ENCODE data around the gene SOBP. TPM values are rescaled to one million over a fixed set of nuclear protein-coding genes. Genes with fewer than 3 reads are reported as not detected.

Gene SOBP
- total RNA-seq, 1 experiment from 2014 or later = 10.1 TPM

DNA sequence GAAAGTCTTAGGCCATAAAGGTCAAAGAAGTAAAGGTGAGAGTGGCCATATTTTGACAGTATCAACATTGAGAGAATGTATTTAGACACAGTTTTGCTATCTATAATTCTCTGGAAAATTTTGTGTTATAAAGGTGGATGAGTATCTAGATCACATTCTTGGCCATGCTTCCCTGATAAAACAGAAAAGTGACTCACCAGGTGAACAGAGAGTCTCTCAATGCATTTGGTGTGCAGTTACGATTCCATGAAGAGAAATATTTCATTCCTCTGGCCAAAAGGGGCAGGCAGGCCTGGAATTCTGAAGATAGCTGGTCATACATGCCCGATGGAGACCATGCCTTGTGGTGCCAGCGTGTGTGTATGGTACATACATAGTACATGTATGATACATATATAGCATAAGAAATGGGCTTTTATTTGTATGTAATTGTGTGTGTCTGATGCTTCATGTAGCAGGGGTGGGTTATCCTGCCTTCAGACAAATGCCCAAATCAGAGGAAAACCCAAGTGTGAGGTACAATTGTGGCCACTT, 164.0 kb downstream of the SOBP start (continued):
- TF ChIP-seq, protein P1, sequence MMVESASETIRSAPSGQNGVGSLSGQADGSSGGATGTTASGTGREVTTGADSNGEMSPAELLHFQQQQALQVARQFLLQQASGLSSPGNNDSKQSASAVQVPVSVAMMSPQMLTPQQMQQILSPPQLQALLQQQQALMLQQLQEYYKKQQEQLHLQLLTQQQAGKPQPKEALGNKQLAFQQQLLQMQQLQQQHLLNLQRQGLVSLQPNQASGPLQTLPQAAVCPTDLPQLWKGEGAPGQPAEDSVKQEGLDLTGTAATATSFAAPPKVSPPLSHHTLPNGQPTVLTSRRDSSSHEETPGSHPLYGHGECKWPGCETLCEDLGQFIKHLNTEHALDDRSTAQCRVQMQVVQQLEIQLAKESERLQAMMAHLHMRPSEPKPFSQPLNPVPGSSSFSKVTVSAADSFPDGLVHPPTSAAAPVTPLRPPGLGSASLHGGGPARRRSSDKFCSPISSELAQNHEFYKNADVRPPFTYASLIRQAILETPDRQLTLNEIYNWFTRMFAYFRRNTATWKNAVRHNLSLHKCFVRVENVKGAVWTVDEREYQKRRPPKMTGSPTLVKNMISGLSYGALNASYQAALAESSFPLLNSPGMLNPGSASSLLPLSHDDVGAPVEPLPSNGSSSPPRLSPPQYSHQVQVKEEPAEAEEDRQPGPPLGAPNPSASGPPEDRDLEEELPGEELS (CRISPR knock-in tag; IDR thresholded peaks at IDR 0.05) = no peak
- TF ChIP-seq SMAD4 (CRISPR knock-in tag; IDR thresholded peaks at IDR 0.05) = no peak
- no peak for TF ChIP-seq KAT7 (CRISPR knock-in tag; IDR thresholded peaks at IDR 0.05; ENCODE audit: borderline replicate concordance)
- TF ChIP-seq, protein P2, sequence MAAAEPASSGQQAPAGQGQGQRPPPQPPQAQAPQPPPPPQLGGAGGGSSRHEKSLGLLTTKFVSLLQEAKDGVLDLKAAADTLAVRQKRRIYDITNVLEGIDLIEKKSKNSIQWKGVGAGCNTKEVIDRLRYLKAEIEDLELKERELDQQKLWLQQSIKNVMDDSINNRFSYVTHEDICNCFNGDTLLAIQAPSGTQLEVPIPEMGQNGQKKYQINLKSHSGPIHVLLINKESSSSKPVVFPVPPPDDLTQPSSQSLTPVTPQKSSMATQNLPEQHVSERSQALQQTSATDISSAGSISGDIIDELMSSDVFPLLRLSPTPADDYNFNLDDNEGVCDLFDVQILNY (CRISPR knock-in tag; IDR thresholded peaks at IDR 0.05) = no peak

DNA sequence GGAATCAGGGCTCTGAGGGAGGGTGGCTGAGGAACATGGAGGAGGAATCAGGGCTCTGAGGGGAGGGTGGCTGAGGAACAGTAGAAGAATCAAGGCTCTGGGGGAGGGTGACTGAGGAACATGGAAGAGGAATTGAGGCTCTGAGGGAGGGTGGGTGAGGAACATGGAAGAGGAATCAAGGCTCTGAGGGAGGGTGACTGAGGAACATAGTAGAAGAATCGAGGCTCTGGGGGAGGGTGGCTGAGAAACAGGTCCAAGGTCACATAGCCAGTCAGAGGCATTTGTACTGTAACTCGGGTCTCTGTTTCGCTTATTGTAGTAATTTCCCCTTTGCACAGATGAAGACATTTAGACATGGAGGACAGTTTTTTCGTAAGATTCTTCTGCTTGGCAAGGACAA, 164.8 kb downstream of the SOBP start:
- ATAC-seq (no peak), DNase-seq (ENCODE audit: low spot score) (no peak)
- CTCF ChIA-PET = interaction anchor here (0.6 to 3.0 kb wide), 16 partner anchors 11 to 535 kb away, joined by 3 to 30 read pairs (median 4); partner anchors contain the start of gene PDSS2
- Mint-ChIP-seq H3K4me3 (no peak overlapping the region), H3K27me3 (ENCODE audit: low read depth) (no peaks in the 10 kb centered on the region), H3K9me3 (peaks cover 10% of the 10 kb centered on the region), H3K4me1 (peaks cover 49% of the 10 kb centered on the region), H3K27ac (peak overlapping the region; percentile 5; the same call in 1 of the 2 replicates), H3K36me3 (peaks cover 3% of the 10 kb centered on the region)
- TF ChIP-seq ZNF423 (CRISPR knock-in tag; IDR thresholded peaks at IDR 0.05) = no peak
- no peak for TF ChIP-seq OVOL2 (CRISPR knock-in tag; IDR thresholded peaks at IDR 0.05; ENCODE audit: borderline replicate concordance)
- TF ChIP-seq, protein P3, sequence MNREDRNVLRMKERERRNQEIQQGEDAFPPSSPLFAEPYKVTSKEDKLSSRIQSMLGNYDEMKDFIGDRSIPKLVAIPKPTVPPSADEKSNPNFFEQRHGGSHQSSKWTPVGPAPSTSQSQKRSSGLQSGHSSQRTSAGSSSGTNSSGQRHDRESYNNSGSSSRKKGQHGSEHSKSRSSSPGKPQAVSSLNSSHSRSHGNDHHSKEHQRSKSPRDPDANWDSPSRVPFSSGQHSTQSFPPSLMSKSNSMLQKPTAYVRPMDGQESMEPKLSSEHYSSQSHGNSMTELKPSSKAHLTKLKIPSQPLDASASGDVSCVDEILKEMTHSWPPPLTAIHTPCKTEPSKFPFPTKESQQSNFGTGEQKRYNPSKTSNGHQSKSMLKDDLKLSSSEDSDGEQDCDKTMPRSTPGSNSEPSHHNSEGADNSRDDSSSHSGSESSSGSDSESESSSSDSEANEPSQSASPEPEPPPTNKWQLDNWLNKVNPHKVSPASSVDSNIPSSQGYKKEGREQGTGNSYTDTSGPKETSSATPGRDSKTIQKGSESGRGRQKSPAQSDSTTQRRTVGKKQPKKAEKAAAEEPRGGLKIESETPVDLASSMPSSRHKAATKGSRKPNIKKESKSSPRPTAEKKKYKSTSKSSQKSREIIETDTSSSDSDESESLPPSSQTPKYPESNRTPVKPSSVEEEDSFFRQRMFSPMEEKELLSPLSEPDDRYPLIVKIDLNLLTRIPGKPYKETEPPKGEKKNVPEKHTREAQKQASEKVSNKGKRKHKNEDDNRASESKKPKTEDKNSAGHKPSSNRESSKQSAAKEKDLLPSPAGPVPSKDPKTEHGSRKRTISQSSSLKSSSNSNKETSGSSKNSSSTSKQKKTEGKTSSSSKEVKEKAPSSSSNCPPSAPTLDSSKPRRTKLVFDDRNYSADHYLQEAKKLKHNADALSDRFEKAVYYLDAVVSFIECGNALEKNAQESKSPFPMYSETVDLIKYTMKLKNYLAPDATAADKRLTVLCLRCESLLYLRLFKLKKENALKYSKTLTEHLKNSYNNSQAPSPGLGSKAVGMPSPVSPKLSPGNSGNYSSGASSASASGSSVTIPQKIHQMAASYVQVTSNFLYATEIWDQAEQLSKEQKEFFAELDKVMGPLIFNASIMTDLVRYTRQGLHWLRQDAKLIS (CRISPR knock-in tag; IDR thresholded peaks at IDR 0.05; ENCODE audit: borderline replicate concordance) = no peak
- TF ChIP-seq PRRX2 (CRISPR knock-in tag; IDR thresholded peaks at IDR 0.05) = no peak
- no peak for TF ChIP-seq ESRRA (CRISPR knock-in tag; IDR thresholded peaks at IDR 0.05; ENCODE audit: borderline replicate concordance)
- TF ChIP-seq RELA (CRISPR knock-in tag; IDR thresholded peaks at IDR 0.05; ENCODE audit: borderline replicate concordance) = no peak
- no peak for TF ChIP-seq JUN (CRISPR knock-in tag; IDR thresholded peaks at IDR 0.05)
- TF ChIP-seq, protein P4, sequence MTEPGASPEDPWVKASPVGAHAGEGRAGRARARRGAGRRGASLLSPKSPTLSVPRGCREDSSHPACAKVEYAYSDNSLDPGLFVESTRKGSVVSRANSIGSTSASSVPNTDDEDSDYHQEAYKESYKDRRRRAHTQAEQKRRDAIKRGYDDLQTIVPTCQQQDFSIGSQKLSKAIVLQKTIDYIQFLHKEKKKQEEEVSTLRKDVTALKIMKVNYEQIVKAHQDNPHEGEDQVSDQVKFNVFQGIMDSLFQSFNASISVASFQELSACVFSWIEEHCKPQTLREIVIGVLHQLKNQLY (CRISPR knock-in tag; IDR thresholded peaks at IDR 0.05) = no peak
- TF ChIP-seq, protein P5, sequence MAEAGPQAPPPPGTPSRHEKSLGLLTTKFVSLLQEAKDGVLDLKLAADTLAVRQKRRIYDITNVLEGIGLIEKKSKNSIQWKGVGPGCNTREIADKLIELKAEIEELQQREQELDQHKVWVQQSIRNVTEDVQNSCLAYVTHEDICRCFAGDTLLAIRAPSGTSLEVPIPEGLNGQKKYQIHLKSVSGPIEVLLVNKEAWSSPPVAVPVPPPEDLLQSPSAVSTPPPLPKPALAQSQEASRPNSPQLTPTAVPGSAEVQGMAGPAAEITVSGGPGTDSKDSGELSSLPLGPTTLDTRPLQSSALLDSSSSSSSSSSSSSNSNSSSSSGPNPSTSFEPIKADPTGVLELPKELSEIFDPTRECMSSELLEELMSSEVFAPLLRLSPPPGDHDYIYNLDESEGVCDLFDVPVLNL (CRISPR knock-in tag; IDR thresholded peaks at IDR 0.05; ENCODE audit: borderline replicate concordance, low read depth) = no peak
- no peak for TF ChIP-seq SMAD3 (CRISPR knock-in tag; IDR thresholded peaks at IDR 0.05; ENCODE audit: borderline replicate concordance)
- TF ChIP-seq, protein P6, sequence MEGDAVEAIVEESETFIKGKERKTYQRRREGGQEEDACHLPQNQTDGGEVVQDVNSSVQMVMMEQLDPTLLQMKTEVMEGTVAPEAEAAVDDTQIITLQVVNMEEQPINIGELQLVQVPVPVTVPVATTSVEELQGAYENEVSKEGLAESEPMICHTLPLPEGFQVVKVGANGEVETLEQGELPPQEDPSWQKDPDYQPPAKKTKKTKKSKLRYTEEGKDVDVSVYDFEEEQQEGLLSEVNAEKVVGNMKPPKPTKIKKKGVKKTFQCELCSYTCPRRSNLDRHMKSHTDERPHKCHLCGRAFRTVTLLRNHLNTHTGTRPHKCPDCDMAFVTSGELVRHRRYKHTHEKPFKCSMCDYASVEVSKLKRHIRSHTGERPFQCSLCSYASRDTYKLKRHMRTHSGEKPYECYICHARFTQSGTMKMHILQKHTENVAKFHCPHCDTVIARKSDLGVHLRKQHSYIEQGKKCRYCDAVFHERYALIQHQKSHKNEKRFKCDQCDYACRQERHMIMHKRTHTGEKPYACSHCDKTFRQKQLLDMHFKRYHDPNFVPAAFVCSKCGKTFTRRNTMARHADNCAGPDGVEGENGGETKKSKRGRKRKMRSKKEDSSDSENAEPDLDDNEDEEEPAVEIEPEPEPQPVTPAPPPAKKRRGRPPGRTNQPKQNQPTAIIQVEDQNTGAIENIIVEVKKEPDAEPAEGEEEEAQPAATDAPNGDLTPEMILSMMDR (IDR thresholded peaks at IDR 0.05) = no peak
- TF ChIP-seq SOX15 (CRISPR knock-in tag; IDR thresholded peaks at IDR 0.05) = no peak
- no peak for TF ChIP-seq MXD4 (CRISPR knock-in tag; IDR thresholded peaks at IDR 0.05; ENCODE audit: borderline replicate concordance)
- TF ChIP-seq, protein P7, sequence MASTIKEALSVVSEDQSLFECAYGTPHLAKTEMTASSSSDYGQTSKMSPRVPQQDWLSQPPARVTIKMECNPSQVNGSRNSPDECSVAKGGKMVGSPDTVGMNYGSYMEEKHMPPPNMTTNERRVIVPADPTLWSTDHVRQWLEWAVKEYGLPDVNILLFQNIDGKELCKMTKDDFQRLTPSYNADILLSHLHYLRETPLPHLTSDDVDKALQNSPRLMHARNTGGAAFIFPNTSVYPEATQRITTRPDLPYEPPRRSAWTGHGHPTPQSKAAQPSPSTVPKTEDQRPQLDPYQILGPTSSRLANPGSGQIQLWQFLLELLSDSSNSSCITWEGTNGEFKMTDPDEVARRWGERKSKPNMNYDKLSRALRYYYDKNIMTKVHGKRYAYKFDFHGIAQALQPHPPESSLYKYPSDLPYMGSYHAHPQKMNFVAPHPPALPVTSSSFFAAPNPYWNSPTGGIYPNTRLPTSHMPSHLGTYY (CRISPR knock-in tag; IDR thresholded peaks at IDR 0.05) = no peak
- no peak for TF ChIP-seq TEAD1 (CRISPR knock-in tag; IDR thresholded peaks at IDR 0.05)
- POLR2A ChIA-PET = no interaction called here

Measured in WTC11 (cell line).